GM18505 (cell line): ENCODE measurements around the gene BBS2.

Experiments
- ATAC-seq: cut with Tn5 transposase; IDR thresholded peaks from one replicate; pipeline ENCODE4 v1.9.1; 2021; ENCODE audit not compliant: unreplicated experiment
- POLR2A ChIP-seq: IDR thresholded peaks from 4 replicates; pipeline ENCODE4 v1.6.1; 2011; ENCODE audit warnings: borderline replicate concordance; ENCODE audit not compliant: insufficient read depth, insufficient read length; ENCODE audit errors: extremely low read depth

Gene BBS2

GRCh38 chr16:56547120-56547948, 27.5 kb upstream of the BBS2 start:
- no peak for ATAC-seq
- TF ChIP-seq POLR2A = no peak

DNA sequence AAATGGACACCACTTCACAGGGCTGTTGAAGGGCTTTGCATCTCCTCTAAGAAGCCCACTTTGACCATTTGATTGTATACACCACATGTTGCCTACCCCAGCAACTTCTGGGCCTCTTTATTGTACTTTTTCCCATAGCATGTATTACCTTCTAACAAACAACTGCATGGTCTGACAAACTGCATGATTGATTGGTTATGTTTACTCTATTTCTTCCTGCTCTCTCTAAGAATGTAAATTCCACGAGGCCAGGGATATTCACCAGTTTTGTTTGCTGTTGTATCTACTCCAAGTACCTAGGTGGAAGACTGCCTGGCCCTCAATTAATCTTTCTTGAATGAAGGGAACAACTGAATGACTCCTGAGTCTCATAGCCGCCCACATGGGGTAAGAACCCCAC, 22.2 kb upstream of the BBS2 start:
- ATAC-seq = no peak

DNA sequence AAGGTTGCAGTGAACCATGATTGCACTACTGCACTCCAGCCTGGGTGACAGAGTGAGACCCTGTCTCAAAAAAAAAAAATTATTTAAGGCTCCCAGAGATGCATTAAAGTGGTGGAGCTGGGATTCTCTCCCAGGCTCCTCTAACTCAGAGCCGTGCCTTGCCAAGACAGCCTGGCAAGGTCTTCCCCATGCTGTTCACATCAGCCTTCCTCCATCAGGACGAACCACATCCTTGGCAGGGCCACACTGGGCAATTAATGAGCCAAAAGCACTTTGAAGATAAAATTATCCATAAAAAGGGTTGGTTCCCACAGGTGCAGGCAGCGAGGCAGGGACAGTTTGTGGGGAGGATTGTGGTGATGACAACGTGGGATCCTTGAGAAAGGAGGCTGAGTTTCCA, 19.8 kb upstream of the BBS2 start:
- no peak for ATAC-seq
- TF ChIP-seq POLR2A = no peak

More for the DNA sequence above, 22.2 kb upstream of the BBS2 start:
- TF ChIP-seq POLR2A = no peak

DNA sequence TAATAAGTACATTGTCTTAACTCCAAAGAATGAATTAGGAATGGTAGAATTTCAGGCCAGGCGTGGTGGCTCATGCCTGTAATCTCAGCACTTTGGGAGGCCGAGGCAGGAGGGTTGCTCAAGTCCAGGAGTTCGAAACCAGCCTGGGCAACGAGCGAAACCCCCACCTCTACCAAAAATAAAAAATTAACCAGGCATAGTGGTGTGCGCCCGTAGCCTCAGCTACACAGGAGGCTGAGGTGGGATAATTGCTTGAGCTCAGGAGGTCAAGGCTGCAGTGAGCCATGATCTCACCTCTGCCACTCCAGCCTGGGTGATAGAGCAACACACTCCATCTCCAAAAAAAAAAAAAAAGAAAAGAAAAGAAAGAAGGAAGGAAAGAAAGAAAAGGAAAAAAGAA, 18.5 kb upstream of the BBS2 start:
- no peak for TF ChIP-seq POLR2A
- no peak for ATAC-seq

- no peak for ATAC-seq
- no peak for TF ChIP-seq POLR2A
Measured at GRCh38 chr16:56534847-56535383, 15.1 kb upstream of the BBS2 start.

GRCh38 chr16:56532714-56533113, 12.9 kb upstream of the BBS2 start:
- no peak for ATAC-seq
- TF ChIP-seq POLR2A = no peak

DNA sequence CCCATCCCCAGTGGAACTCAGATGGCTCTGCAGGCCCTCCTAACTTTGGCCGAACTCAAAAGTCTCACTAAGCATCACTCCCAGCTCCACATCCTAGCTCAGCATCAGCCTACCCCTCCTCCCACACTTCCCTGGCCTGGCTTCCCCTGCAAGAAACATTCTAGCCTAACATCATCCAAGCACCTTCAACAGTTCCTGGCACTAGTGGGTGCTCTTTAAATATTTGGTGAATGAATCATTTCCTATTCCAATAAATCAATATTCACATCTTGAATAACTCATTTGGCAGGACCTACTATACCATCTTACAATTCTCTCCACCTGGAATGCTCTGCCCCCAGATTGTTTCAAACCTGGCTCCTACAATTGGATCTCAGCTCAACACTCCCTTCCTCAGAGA, 11.0 kb upstream of the BBS2 start:
- ATAC-seq = no peak
- TF ChIP-seq POLR2A = no peak

DNA sequence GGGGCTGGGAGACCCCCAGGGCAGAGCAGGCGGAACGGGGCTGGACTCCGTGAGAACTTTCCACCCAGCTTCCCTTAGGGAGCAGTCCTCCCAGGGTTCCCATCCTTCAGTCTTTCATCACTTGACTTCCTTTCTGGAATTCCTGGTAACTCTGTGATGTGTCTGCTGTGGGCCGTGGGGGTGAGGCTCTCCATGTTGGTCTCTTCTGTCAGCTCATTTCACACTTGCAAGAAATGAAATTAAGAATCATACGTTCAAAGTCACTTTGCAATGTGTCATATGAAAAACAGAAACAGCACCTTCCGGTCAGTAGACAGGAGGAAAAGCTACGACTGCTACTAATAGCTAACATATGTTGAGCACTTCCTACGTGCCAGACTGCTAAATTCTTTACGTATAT, 5.4 kb upstream of the BBS2 start:
- no peak for ATAC-seq
- no peak for TF ChIP-seq POLR2A

DNA sequence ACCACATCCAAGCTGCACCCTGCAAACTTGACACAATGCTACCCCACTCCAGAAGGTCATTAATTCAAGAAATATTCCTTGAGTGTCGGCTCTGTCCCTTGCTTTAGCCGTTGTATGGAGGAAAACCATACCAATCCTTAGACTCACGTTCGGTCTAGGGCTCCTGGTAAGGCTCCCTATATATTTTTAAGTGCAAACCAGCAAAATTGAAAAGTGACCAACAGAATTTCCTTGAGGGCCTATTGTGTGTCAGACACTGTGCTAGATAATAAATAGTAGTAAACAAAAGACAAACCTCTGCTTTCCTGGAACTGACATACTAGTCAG, 390 bp upstream of the BBS2 start:
- no peak for ATAC-seq
- no peak for TF ChIP-seq POLR2A

DNA sequence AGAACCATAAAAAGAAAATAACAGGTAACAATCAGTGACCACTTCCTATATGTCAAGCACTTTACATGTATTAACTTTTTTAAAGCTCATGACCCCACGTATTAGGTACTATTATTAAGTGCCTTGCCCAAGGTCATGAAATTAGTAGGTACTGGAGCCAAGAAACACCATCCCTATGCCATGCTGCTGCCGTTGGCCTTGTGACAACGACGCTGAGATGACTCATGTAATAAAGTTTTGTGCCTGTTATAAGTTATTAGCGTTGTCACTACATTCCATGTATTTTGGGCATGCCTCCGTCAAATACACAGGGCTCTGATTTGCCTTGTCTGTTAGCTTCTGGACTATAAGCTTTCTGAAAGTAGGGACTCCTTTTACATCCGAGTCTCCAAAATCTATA, 1.4 kb downstream of the BBS2 start:
- TF ChIP-seq POLR2A = no peak
- ATAC-seq = no peak

DNA sequence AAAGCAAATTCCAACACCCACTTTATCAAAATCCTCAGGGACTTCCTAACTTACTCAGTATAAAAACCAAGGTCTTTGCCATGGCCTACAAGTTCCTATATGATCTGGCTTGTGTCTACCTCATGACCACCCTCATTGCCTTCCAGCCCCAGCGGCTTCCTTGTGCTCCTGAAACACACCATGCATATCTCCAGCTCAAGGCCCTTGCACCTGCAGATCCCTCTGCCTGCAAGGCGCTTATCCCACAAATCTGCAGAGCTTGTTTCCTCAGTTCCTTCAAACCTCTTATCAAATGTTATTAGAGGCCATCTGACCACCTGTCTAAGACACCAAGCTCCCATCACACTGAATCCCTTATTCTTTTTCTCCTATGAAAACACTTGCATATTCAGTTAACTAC, 2.6 kb downstream of the BBS2 start:
- TF ChIP-seq POLR2A = no peak
- no peak for ATAC-seq

GRCh38 chr16:56515665-56516064, 4.2 kb downstream of the BBS2 start:
- no peak for ATAC-seq

GRCh38 chr16:56514845-56515244, 5.0 kb downstream of the BBS2 start:
- no peak for ATAC-seq
- no peak for TF ChIP-seq POLR2A

More at GRCh38 chr16:56515665-56516064, 4.2 kb downstream of the BBS2 start:
- no peak for TF ChIP-seq POLR2A

- no peak for ATAC-seq
- no peak for TF ChIP-seq POLR2A
Measured at GRCh38 chr16:56513972-56514371, 5.9 kb downstream of the BBS2 start.
